Choroid plexus epithelial cell (primary cell): Measurements from ENCODE around the gene TCEA2.

Experiments
- DNase-seq: peaks from one replicate; pipeline ENCODE4 v3.0.0-alpha.2; 2010; ENCODE audit warnings: low read depth
- H3K4me3 ChIP-seq: 2 replicates; pipeline ENCODE4 v1.5.1; 2011; ENCODE audit warnings: low read depth, mild to moderate bottlenecking, control low read depth, low read length, moderate library complexity
- TF ChIP-seq, protein P1 (sequence below): conservative IDR thresholded peaks from 2 replicates; pipeline ENCODE4 v1.5.1; 2011; ENCODE audit warnings: low read depth, mild to moderate bottlenecking, control low read depth, inconsistent platforms, low read length, moderate library complexity

Gene TCEA2

DNA sequence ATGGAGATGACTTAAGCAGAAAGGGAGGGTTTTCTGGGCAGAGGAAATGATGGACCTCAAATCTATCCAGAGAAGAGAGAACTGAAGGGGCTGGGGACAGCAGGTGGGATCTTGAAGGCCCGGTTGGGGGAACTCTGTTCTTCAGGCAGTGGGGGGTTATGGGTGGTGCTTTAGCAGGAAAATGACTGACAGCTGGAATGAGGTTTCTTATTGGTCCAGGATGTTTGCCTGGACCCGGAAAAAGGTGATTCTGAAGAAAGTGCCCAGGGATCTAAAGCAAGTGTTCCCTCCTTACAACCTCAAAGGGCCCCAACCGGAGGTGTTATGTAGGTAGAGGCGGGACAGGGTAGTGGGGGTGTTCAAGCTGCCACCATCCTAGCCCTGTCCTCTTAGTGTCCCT is 32.5 kb downstream of the TCEA2 start:
- TF ChIP-seq, protein P1, sequence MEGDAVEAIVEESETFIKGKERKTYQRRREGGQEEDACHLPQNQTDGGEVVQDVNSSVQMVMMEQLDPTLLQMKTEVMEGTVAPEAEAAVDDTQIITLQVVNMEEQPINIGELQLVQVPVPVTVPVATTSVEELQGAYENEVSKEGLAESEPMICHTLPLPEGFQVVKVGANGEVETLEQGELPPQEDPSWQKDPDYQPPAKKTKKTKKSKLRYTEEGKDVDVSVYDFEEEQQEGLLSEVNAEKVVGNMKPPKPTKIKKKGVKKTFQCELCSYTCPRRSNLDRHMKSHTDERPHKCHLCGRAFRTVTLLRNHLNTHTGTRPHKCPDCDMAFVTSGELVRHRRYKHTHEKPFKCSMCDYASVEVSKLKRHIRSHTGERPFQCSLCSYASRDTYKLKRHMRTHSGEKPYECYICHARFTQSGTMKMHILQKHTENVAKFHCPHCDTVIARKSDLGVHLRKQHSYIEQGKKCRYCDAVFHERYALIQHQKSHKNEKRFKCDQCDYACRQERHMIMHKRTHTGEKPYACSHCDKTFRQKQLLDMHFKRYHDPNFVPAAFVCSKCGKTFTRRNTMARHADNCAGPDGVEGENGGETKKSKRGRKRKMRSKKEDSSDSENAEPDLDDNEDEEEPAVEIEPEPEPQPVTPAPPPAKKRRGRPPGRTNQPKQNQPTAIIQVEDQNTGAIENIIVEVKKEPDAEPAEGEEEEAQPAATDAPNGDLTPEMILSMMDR: no peak
- H3K4me3 ChIP-seq: no peak overlapping the region
- no peak for DNase-seq

DNA sequence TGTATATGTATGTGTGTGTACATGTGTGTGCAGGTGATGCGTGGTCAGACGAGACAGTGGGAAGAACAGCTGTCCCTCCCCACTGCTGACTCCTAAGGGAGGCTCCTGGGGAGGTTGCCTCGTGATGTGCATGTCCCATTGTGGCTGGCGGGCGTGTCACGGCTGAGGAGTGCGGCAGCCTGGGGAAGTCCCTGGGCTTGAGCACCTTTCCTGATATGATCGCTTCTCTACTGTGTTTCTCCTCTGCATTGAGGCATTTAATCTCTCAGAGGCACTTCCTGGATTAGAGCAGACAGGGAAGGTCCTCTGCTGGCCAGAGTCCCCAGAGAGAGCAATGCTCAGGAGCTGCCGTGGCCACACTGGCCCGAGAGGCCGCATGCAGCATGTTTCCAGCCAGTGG is 32.9 kb downstream of the TCEA2 start:
- TF ChIP-seq, protein P1: no peak
- H3K4me3 ChIP-seq: no peak overlapping the region
- no peak for DNase-seq

DNA sequence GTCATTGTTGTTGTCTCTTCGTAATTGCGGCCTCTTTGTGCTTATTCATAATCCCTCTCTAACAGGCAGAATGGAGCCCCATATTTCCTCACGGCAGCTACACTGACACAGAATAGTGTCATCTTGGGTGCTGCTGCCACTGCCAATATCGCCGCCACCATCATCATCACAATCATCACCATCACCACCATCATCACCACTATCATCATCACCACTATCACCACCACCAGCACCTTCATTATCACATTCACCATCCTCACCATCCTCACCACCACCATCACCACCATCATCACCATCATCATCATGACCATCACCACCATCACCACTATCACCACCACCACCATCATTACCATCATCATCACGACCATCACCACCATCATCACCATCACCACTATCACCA is 33.5 kb downstream of the TCEA2 start:
- no peak for DNase-seq
- H3K4me3 ChIP-seq: no peak overlapping the region
- TF ChIP-seq, protein P1: no peak

DNA sequence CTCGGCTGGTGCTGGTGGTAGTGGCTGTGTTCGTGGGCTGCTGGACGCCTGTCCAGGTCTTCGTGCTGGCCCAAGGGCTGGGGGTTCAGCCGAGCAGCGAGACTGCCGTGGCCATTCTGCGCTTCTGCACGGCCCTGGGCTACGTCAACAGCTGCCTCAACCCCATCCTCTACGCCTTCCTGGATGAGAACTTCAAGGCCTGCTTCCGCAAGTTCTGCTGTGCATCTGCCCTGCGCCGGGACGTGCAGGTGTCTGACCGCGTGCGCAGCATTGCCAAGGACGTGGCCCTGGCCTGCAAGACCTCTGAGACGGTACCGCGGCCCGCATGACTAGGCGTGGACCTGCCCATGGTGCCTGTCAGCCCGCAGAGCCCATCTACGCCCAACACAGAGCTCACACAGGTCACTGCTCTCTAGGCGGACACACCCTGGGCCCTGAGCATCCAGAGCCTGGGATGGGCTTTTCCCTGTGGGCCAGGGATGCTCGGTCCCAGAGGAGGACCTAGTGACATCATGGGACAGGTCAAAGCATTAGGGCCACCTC is 35.5 kb downstream of the TCEA2 start:
- H3K4me3 ChIP-seq: no peak overlapping the region
- TF ChIP-seq, protein P1: no peak
- no peak for DNase-seq

DNA sequence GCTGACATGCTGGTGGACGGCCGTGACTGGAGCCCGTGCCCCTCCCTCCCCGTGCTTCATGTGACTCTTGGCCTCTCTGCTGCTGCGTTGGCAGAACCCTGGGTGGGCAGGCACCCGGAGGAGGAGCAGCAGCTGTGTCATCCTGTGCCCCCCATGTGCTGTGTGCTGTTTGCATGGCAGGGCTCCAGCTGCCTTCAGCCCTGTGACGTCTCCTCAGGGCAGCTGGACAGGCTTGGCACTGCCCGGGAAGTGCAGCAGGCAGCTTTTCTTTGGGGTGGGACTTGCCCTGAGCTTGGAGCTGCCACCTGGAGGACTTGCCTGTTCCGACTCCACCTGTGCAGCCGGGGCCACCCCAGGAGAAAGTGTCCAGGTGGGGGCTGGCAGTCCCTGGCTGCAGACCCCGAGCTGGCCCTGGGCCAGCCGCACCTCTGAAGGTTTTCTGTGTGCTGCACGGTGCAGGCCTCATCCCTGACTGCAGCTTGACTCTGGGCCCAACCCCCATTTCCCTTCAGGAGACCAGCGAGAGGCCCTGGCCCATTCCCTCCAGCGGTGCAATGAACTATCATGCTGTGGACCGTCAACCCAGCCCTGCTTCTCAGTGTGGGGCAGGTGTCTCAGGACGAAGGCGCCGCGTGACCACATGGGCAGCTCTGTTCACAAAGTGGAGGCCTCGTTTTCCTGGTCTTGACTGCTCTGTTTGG is 36.2 kb downstream of the TCEA2 start:
- H3K4me3 ChIP-seq: no peak overlapping the region
- DNase-seq: no peak

DNA sequence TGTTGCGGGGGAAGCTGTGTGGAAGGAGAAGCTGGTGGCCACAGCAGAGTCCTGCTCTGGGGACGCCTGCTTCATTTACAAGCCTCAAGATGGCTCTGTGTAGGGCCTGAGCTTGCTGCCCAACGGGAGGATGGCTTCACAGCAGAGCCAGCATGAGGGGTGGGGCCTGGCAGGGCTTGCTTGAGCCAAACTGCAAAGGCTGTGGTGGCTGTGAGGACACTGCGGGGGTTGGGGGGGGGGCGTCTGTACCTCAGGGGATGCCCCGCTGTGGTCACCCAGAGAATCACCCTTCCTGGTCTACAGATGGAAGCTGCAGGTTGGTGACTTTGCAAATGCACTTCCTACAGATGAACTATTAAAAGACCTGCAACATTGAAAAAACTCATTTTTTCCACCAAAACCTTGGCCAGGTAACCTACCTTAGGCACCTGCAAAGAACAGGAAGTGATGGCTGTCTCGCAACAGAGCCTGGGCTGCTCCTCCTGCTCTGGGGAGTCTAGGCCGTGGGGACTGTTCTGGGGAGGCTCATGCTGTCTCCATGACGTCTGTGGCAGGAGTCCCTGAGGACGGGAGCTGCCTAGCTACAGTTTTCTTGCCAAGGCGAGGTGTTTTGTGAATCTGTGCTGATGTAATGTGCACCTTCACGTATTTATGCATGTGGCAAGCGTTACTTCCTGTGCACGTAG is 37.0 kb downstream of the TCEA2 start:
- TF ChIP-seq, protein P1: no peak
- no peak overlapping the region for H3K4me3 ChIP-seq
- no peak for DNase-seq

More for the DNA sequence above, 36.2 kb downstream of the TCEA2 start:
- TF ChIP-seq, protein P1: no peak
